K562 (cell line): ENCODE results near the gene CSPG5. TPM values are rescaled to one million over a fixed set of nuclear protein-coding genes. Genes with fewer than 3 reads are reported as not detected.
A peak's percentile ranks its signal among the peaks of the same experiment; 100 is the strongest.

Experiments used
- COPS2 ChIP-seq: fragments of 450-650 bp; conservative IDR thresholded peaks from 2 replicates; pipeline ENCODE4 v1.6.1; 2016; ENCODE audit warnings: mild to moderate bottlenecking, moderate library complexity
- ELF4 ChIP-seq: fragments of 450-650 bp; formaldehyde crosslinking; IDR thresholded peaks from 2 replicates; pipeline ENCODE4 v1.4.0; 2022; ENCODE audit warnings: missing genetic modification characterization
- ELK3 ChIP-seq: fragments of 450-650 bp; formaldehyde crosslinking; IDR thresholded peaks from 2 replicates; pipeline ENCODE4 v1.4.0; 2020; ENCODE audit warnings: mild to moderate bottlenecking
- HDAC3 ChIP-seq: fragments of 450-650 bp; IDR thresholded peaks from 2 replicates; pipeline ENCODE4 v1.6.1; 2018; ENCODE audit warnings: borderline replicate concordance, mild to moderate bottlenecking, moderate library complexity; ENCODE audit not compliant: partially characterized antibody
- L3MBTL2 ChIP-seq: fragments of 450-650 bp; IDR thresholded peaks from 2 replicates; pipeline ENCODE4 v1.6.1; 2016; ENCODE audit warnings: mild to moderate bottlenecking, moderate library complexity
- MAFG ChIP-seq: fragments of 450-650 bp; conservative IDR thresholded peaks from 2 replicates; pipeline ENCODE4 v1.6.1; 2016; ENCODE audit warnings: missing genetic modification characterization, missing compliant biosample characterization
- MYC ChIP-seq, 2 experiments: fragments of 250-450 bp in 1 of 2; sonication (Bioruptor Pico) in 1 of 2; IDR thresholded peaks; 2 replicates each; pipeline versions ENCODE4 v1.5.1 to v1.6.1; 2012 to 2021; ENCODE audit warnings: low read depth in 2 of 2, borderline replicate concordance in 1 of 2, improper control_type of control experiment in 1 of 2, low read length in 1 of 2, mild to moderate bottlenecking in 1 of 2, moderate library complexity in 1 of 2
- RBM39 ChIP-seq: fragments of 200-400 bp; formaldehyde crosslinking; optimal IDR thresholded peaks from 2 replicates; pipeline ENCODE3; 2018; ENCODE audit warnings: low read depth, low read length
- SPI1 ChIP-seq: IDR thresholded peaks from 2 replicates; pipeline ENCODE4 v1.6.1; 2011; ENCODE audit warnings: low read depth, low read length, control low read depth, borderline replicate concordance
- TEAD4 ChIP-seq, 2 experiments: sonication (generic) in 1 of 2; formaldehyde crosslinking in 1 of 2; IDR thresholded peaks; 2 replicates each; pipeline versions ENCODE4 v1.6.1 to v1.8.0; 2012 to 2022; ENCODE audit warnings: borderline replicate concordance in 1 of 2, inconsistent platforms in 1 of 2, low read length in 1 of 2, mild to moderate bottlenecking in 1 of 2, missing genetic modification reagents in 1 of 2
- ZBTB1 ChIP-seq: sonication (generic); formaldehyde crosslinking; IDR thresholded peaks from 2 replicates; pipeline ENCODE4 v1.8.1; 2023; ENCODE audit warnings: missing genetic modification reagents, low read depth, mild to moderate bottlenecking, borderline replicate concordance
- ZC3H4 ChIP-seq: sonication (generic); formaldehyde crosslinking; IDR thresholded peaks from 2 replicates; pipeline ENCODE4 v1.9.0; 2021; ENCODE audit warnings: missing genetic modification reagents, borderline replicate concordance
- ZNF316 ChIP-seq: fragments of 450-650 bp; IDR thresholded peaks from 2 replicates; pipeline ENCODE4 v1.6.1; 2016
- ZNF318 ChIP-seq, 2 experiments: fragments of 450-650 bp; IDR thresholded peaks; 2 replicates each; pipeline ENCODE4 v1.6.1; 2016; ENCODE audit warnings: mild to moderate bottlenecking in 2 of 2, borderline replicate concordance in 1 of 2, low read depth in 1 of 2, moderate library complexity in 1 of 2
- ZNF592 ChIP-seq: fragments of 450-650 bp; IDR thresholded peaks from 2 replicates; pipeline ENCODE4 v1.6.1; 2017; ENCODE audit warnings: antibody characterized with exemption, mild to moderate bottlenecking
- polyA plus RNA-seq, 8 experiments: library from polyadenylated mRNA; depleted of rRNA in 4 of 8; stranded (reverse) in 5 of 8; unstranded in 3 of 8; fragments of >200 nt; fragmentation: Nextera tagmentation in 2 of 8; fragmentation: Illumina TruSeq in 1 of 8; extraction: Ambion mirVana in 2 of 8; extraction: Trizol in 1 of 8; gene quantifications; 2 replicates each; pipeline versions ENCODE4 v1.2.1 to v1.2.3, GENCODE V29; 2011 to 2014; ENCODE audit warnings: inconsistent platforms in 1 of 8, missing spikeins in 1 of 8
- total RNA-seq, 7 experiments: library from RNA; depleted of rRNA in 6 of 7; stranded (reverse); fragments of >200 nt in 6 of 7; fragmentation: Illumina TruSeq in 2 of 7; extraction: Trizol in 2 of 7; gene quantifications; 2 replicates each; pipeline versions ENCODE4 v1.2.1 to v1.2.3, GENCODE V29; 2011 to 2021; ENCODE audit warnings: low replicate concordance in 1 of 7

Gene CSPG5
- total and polyA plus RNA-seq, 9 of the 15 experiments (the other 6 are each of a cell fraction or from before 2014, with no cell fraction given), result 0.06 to 3.3 (median 2.4) TPM

GRCh38 chr3:47612178-47612577 lies 33.5 kb upstream of the CSPG5 start (continued):
- TF ChIP-seq ZNF316, result no peak
- TF ChIP-seq MYC (IDR thresholded peaks at IDR 0.05; ENCODE audit: low read depth, low read length), result no peak
- no peak for TF ChIP-seq MYC (CRISPR knock-in tag; IDR thresholded peaks at IDR 0.05; ENCODE audit: borderline replicate concordance, low read depth)
- TF ChIP-seq ZBTB1, result no peak
- no peak for TF ChIP-seq MAFG (tag)
- no peak for TF ChIP-seq ZNF318 (IDR thresholded peaks at IDR 0.05; ENCODE audit: borderline replicate concordance in 1 of 2, low read depth in 1 of 2)
- TF ChIP-seq L3MBTL2, result no peak
- TF ChIP-seq ELK3, result no peak
- no peak for TF ChIP-seq COPS2
- TF ChIP-seq ZC3H4 (CRISPR knock-in tag), result no peak
- TF ChIP-seq ELF4 (CRISPR knock-in tag), result no peak
- peak; percentile 35; the same call in 1 of the 2 replicates for TF ChIP-seq TEAD4 (IDR thresholded peaks at IDR 0.05; ENCODE audit: low read length)
- TF ChIP-seq TEAD4 (CRISPR knock-in tag; IDR thresholded peaks at IDR 0.05; ENCODE audit: borderline replicate concordance), result no peak
- TF ChIP-seq RBM39, result no peak
- TF ChIP-seq SPI1, result no peak
- TF ChIP-seq ZNF592, result no peak
- no peak for TF ChIP-seq HDAC3
